ENCODE measurements around the gene GMCL1.

Gene GMCL1

DNA sequence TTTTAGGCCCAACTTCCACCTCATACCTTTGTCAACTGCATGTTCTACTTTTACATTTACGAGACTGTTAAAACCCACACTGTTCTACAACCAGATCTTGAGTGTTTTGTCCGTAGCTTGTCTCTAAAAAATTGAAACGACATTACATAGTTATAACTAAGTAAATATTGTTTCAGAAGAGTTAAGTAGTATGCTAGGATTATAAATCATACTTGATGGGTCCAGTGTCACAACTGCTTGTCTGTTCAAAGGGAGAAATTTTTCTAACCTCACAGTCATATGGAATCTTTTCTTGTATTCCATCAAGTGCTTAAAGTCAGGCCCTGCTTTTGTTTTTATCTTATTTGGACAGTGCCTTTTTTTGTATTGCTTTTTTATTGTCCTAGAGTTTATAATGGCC, 4.3 kb downstream of the GMCL1 start:
- FAIRE-seq = no peak
- no peak for TF ChIP-seq TAF1 (IDR thresholded peaks at IDR 0.05; ENCODE audit: borderline replicate concordance, low read depth, low read length)
- no peak for TF ChIP-seq POLR2A (IDR thresholded peaks at IDR 0.05; ENCODE audit: low read depth, low read length)
- no peak for TF ChIP-seq POLR2AphosphoS5 (IDR thresholded peaks at IDR 0.05; ENCODE audit: low read depth, low read length)
- no peak for DNase-seq (ENCODE audit: insufficient read length)

DNA sequence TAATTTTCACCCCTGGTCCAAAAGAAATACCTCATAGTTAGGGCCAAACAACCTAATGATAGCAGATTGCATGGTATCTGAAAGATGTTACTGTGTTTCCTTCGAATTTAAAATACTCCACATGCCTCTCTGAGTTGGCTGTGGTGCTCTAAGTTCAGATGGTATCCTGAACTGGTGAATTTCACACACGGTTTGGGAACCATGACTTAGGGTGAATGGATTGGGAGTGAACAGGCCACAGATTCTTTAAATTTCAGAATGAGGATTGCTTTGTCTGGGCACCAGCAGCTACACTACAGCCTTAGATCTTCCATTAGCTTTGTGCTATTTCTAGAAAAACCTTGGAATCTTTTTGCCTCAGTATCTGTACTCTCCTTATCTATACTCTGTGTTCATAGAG, 6.2 kb downstream of the GMCL1 start:
- DNase-seq (ENCODE audit: insufficient read length) = no peak
- no peak for FAIRE-seq
- TF ChIP-seq POLR2AphosphoS5 (IDR thresholded peaks at IDR 0.05; ENCODE audit: low read depth, low read length) (no peak), POLR2A (IDR thresholded peaks at IDR 0.05; ENCODE audit: low read depth, low read length) (no peak), TAF1 (IDR thresholded peaks at IDR 0.05; ENCODE audit: borderline replicate concordance, low read depth, low read length) (no peak)

DNA sequence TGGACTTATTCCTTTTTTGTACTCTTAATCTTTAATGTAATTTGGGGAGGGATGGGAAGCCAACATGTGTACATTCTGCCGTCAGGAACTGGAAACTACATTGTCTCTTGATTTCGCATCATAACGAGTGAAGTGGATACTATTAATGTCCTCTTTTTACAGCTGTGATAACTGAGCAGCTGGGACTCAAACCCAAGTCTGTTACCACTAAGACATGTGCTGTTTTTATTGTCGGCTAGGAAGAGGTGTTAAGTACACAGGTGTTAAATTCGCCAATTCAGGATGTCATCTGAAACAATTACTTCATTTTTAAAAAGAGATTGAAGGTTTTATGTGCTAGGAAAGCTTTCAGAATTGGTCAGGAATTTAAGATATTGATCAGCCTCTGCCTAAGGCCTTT, 6.9 kb downstream of the GMCL1 start:
- no peak for TF ChIP-seq POLR2AphosphoS5 (IDR thresholded peaks at IDR 0.05; ENCODE audit: low read depth, low read length)
- no peak for TF ChIP-seq POLR2A (IDR thresholded peaks at IDR 0.05; ENCODE audit: low read depth, low read length)
- no peak for TF ChIP-seq TAF1 (IDR thresholded peaks at IDR 0.05; ENCODE audit: borderline replicate concordance, low read depth, low read length)
- FAIRE-seq (peak; percentile 5), DNase-seq (ENCODE audit: insufficient read length) (no peak)

DNA sequence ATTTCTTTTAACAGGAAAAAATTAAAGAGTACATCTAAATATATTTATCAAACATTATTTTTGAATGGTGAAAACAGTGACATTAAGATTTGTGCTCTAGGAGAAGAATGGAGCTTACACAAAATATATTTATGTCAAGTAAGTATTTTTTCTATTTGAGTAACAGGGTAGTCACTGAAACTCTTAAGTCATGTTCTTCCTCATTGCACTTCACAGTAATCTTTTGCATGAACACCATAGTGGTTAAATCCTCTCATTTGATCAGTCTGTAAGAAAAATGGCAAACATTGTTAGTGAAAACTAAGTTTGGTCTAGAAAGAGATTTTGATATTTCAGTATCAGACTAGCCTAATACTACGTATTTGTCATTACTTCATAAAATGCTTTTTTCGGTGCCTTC, 8.1 kb downstream of the GMCL1 start:
- FAIRE-seq (peak; percentile 81), DNase-seq (ENCODE audit: insufficient read length) (no peak)
- no peak for TF ChIP-seq TAF1 (IDR thresholded peaks at IDR 0.05; ENCODE audit: borderline replicate concordance, low read depth, low read length)
- TF ChIP-seq POLR2A (IDR thresholded peaks at IDR 0.05; ENCODE audit: low read depth, low read length) = no peak
- no peak for TF ChIP-seq POLR2AphosphoS5 (IDR thresholded peaks at IDR 0.05; ENCODE audit: low read depth, low read length)

DNA sequence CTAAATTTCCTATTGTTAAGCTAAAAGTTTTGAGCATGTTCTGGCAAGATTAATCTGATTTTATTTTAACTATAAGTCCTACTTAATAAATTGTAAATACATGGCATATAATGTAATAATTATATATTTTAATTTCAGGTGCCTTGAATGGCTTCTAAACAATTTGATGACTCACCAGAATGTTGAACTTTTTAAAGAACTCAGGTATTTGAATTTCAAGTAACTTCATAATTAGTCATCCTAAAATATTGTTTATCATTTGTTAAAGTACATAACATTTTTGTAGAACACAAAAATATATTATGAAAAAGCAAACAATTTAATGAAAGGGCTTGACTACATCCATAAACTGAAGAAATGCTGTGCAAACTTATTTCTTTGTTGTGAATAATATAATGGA, 14.5 kb downstream of the GMCL1 start:
- no peak for DNase-seq (ENCODE audit: insufficient read length)
- no peak for FAIRE-seq
- TF ChIP-seq POLR2A (IDR thresholded peaks at IDR 0.05; ENCODE audit: low read depth, low read length) = no peak
- no peak for TF ChIP-seq TAF1 (IDR thresholded peaks at IDR 0.05; ENCODE audit: borderline replicate concordance, low read depth, low read length)
- no peak for TF ChIP-seq POLR2AphosphoS5 (IDR thresholded peaks at IDR 0.05; ENCODE audit: low read depth, low read length)

DNA sequence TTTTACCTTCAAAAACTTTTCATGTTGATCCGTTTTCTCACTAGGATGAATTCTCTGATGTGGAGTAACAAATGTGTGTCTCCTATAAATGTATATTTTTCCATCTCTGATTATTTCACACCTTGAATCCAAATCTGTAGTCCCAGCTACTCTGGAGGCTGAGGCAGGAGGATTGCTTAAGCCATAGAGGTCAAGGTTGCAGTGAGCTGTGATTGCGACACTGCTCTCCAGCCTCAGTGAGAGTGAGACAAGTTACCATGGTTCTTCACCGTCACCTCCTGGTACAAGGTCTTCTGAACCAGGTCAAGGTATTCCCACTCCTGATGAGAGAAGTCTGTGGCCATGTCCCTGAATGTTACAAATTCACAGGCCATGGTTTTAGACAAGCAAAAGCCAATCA, 15.1 kb downstream of the GMCL1 start:
- TF ChIP-seq TAF1 (IDR thresholded peaks at IDR 0.05; ENCODE audit: borderline replicate concordance, low read depth, low read length) = no peak
- no peak for TF ChIP-seq POLR2AphosphoS5 (IDR thresholded peaks at IDR 0.05; ENCODE audit: low read depth, low read length)
- no peak for TF ChIP-seq POLR2A (IDR thresholded peaks at IDR 0.05; ENCODE audit: low read depth, low read length)
- FAIRE-seq = no peak

DNA sequence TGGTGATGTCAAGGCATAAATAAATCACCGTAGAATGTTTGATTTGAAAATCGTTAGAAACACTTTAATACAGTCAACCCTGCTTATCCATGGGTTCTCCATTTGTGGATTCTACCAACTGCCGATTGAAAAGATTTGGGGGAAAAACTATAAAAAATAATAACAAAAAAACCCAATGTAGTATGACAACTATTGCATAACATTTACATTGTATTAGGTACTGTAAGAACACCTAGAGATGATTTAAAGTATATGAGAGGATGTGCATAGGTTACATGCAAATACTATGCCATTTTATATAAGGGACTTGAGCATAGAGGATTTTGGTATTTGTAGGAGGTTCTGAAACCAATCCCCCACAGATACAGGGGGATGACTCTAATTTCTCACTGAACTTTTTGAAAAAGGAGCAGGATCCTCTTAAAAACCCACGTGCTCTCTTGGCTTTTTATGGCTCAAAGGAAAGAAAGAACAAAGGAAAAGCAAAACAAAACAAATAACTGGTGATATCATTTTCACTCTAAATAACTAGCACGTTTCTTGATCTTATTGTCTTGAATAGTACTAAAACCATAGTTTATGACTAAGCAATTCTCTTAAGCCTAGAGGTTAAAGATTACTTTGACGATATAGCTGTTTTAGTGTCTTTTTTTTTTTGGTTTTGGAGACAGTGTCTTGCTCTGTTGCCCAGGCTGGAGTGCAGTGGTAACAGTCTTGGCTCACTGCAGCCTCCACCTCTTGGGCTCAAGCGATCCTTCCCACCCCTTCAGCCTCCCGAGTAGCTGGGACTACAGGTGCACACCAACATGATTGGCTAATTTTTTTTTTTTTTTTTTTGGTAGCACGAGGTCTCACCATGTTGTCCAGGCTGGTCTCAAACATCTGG, 17.0 kb downstream of the GMCL1 start:
- no peak for TF ChIP-seq TAF1 (IDR thresholded peaks at IDR 0.05; ENCODE audit: borderline replicate concordance, low read depth, low read length)
- no peak for TF ChIP-seq POLR2A (IDR thresholded peaks at IDR 0.05; ENCODE audit: low read depth, low read length)
- TF ChIP-seq POLR2AphosphoS5 (IDR thresholded peaks at IDR 0.05; ENCODE audit: low read depth, low read length) = no peak
- FAIRE-seq (no peak), DNase-seq (ENCODE audit: insufficient read length) (no peak)

More for the DNA sequence above, 15.1 kb downstream of the GMCL1 start:
- DNase-seq (ENCODE audit: insufficient read length) = no peak

DNA sequence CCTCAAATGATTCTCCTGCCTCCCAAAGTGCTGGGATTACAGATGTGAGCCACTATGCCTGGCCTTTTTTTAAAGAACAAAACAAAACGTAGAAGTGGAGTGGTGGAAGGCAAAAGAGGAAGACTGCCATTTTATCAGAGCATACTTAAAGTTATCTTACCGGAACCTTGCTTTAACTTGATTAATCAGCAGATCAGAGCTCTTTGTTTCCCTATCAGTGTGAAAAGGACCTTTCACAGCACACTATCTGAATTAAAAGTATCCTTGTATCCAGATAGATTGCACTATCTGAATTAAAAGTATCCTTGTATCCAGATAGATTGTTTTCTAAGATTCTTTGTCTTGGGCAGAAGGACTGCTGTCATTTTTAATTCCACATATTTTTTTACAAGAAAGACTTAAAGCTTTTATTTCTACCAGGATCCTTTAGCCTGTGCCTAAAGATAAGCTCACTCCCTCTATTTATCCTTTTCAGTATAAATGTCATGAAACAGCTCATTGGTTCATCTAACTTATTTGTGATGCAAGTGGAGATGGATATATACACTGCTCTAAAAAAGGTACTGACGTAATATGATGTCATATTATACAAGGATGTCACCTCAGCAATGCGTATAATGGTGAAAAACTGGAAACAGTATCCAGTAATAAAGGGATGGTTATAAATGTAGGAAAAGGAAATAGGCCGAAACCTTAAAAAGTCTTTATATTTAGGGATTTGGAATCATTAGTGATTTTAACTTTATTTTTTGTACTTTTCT, 17.8 kb downstream of the GMCL1 start:
- DNase-seq (ENCODE audit: insufficient read length) = no peak
- FAIRE-seq = no peak
- TF ChIP-seq TAF1 (IDR thresholded peaks at IDR 0.05; ENCODE audit: borderline replicate concordance, low read depth, low read length) = no peak
- TF ChIP-seq POLR2AphosphoS5 (IDR thresholded peaks at IDR 0.05; ENCODE audit: low read depth, low read length) = no peak
- no peak for TF ChIP-seq POLR2A (IDR thresholded peaks at IDR 0.05; ENCODE audit: low read depth, low read length)

DNA sequence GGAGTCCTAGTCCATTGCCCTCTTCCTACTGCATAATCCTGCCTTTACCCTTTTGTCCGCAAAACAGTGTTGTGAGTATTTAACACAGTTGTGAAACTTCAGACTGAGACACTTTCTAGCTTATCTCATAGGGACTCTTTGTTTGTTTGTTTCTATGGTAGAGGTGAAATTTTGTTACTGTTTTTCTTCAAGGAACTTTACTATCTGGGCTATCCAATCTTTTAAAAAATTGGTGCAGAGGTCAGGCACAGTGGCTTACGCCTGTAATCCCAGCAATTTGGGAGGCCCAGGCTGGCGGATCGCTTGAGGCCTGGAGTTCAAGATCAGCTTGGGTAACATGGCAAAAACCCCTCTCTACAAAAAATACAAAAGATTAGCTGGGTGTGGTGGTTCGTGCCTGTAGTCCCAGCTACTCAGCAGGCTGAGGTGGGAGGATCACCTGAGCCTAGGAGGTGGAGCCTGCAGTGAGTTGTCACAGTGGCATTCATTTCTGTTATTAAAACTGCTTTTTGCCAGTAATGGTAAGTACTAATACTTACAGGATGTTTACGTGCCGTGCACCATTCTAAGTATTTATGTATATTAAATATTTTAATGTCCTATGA, 18.8 kb downstream of the GMCL1 start:
- TF ChIP-seq POLR2AphosphoS5 (IDR thresholded peaks at IDR 0.05; ENCODE audit: low read depth, low read length) (no peak), POLR2A (IDR thresholded peaks at IDR 0.05; ENCODE audit: low read depth, low read length) (no peak), TAF1 (IDR thresholded peaks at IDR 0.05; ENCODE audit: borderline replicate concordance, low read depth, low read length) (no peak)
- FAIRE-seq (peak; percentile 9), DNase-seq (ENCODE audit: insufficient read length) (no peak)

DNA sequence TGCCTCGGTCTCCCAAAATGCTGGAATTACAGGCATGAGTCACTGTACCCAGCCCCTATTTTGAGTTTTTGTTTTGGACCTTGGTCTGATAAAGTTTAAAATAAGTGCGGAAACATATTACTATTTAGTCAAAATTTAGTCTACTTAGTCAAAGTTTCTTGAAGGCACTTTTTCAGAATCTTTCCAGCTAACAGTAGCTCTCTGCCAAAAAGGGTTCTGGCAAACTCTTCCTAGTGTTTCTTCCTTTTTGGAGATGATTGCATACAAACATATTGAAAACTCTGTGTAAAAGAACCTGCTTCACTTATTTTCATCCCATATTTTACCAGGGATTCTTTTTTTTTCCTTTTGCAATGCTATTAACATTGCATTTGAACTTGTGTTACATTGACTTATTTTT, 28.8 kb downstream of the GMCL1 start:
- no peak for TF ChIP-seq POLR2AphosphoS5 (IDR thresholded peaks at IDR 0.05; ENCODE audit: low read depth, low read length)
- no peak for TF ChIP-seq POLR2A (IDR thresholded peaks at IDR 0.05; ENCODE audit: low read depth, low read length)
- no peak for TF ChIP-seq TAF1 (IDR thresholded peaks at IDR 0.05; ENCODE audit: borderline replicate concordance, low read depth, low read length)
- FAIRE-seq = no peak
- DNase-seq (ENCODE audit: insufficient read length) = no peak

DNA sequence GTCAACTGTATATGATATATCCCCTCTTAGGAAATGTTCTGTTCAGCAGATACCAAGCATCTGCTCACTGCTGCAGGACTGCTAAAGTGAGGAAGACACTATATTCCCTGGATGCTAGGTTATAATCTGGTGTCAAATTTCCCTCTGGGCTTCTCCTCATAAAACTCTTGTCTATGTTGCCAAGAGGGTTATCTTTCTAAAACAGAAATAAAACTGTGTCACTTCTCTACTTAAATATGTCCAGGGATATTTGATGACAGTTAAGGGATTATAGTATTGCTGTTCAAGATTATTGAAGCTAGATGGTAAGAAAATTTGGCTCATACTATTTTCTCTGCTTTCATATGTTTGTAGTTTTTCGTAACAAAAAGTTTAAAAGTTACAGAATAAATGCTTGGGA, 33.8 kb downstream of the GMCL1 start:
- TF ChIP-seq POLR2AphosphoS5 (IDR thresholded peaks at IDR 0.05; ENCODE audit: low read depth, low read length) (no peak), TAF1 (IDR thresholded peaks at IDR 0.05; ENCODE audit: borderline replicate concordance, low read depth, low read length) (no peak), POLR2A (IDR thresholded peaks at IDR 0.05; ENCODE audit: low read depth, low read length) (no peak)
- FAIRE-seq = peak; percentile 69

More for the DNA sequence above, 33.8 kb downstream of the GMCL1 start:
- DNase-seq (ENCODE audit: insufficient read length) = no peak

All from GM12892 (cell line).